OCI-LY7 (cell line): ENCODE results near the gene SHROOM3. TPM values are rescaled to one million over a fixed set of nuclear protein-coding genes. Genes with fewer than 3 reads are reported as not detected.

Source experiments
- BruUV-seq: library from RNA; stranded (reverse); fragments of 400-500 nt; replicated peaks from 2 replicates; lab custom pipeline; 2021; lab: Mats Ljungman, UMichigan
- CTCF ChIA-PET: fragments of 300-600 bp; sonication (Branson Sonifier 250); formaldehyde crosslinking; loops from one replicate; lab custom pipeline; 2022; ENCODE audit warnings: antibody characterized with exemption; ENCODE audit not compliant: unreplicated experiment; lab: Charles Lee
- POLR2A ChIA-PET: fragments of 300-600 bp; sonication (Branson Sonifier 250); formaldehyde crosslinking; loops from one replicate; lab custom pipeline; 2022; ENCODE audit warnings: antibody characterized with exemption; lab: Charles Lee
- DNase-seq: peaks from one replicate; pipeline ENCODE4 v3.0.0-alpha.2; 2015; ENCODE audit warnings: low spot score
- H2AFZ ChIP-seq: fragments of 200-600 bp; sonication (generic), shearing (Covaris generic); 2 replicates; pipeline ENCODE4 v1.6.1; 2014; ENCODE audit warnings: mild to moderate bottlenecking, antibody characterized with exemption, low read length, moderate library complexity
- H3K27ac ChIP-seq: fragments of 200-600 bp; sonication (generic); 2 replicates; pipeline ENCODE4 v1.5.1; 2014; ENCODE audit warnings: mixed run types, low read depth, mild to moderate bottlenecking, moderate library complexity, low read length, inconsistent platforms; ENCODE audit not compliant: poor library complexity, severe bottlenecking
- H3K36me3 ChIP-seq: fragments of 200-600 bp; sonication (generic); 2 replicates; pipeline ENCODE4 v1.6.1; 2014; ENCODE audit warnings: mild to moderate bottlenecking, antibody characterized with exemption, low read length, moderate library complexity, mixed read lengths; ENCODE audit not compliant: insufficient read depth
- H3K4me1 ChIP-seq: fragments of 200-600 bp; sonication (generic); 2 replicates; pipeline ENCODE4 v1.5.1; 2014; ENCODE audit warnings: mild to moderate bottlenecking, low read length; ENCODE audit not compliant: insufficient read depth, poor library complexity, severe bottlenecking
- H3K4me2 ChIP-seq: fragments of 200-600 bp; sonication (generic); 2 replicates; pipeline ENCODE4 v1.6.1; 2014; ENCODE audit warnings: mild to moderate bottlenecking, low read length
- H3K4me3 ChIP-seq: fragments of 200-600 bp; sonication (generic); 2 replicates; pipeline ENCODE4 v1.5.1; 2014; ENCODE audit warnings: mild to moderate bottlenecking, low read depth, low read length; ENCODE audit not compliant: poor library complexity, severe bottlenecking
- H3K79me2 ChIP-seq: fragments of 200-600 bp; sonication (generic); 2 replicates; pipeline ENCODE4 v1.6.1; 2016; ENCODE audit warnings: low read depth, mild to moderate bottlenecking, low read length, moderate library complexity, mixed read lengths; ENCODE audit not compliant: insufficient read depth
- H3K9me2 ChIP-seq: fragments of 200-600 bp; sonication (generic); 2 replicates; pipeline ENCODE4 v1.6.1; 2016; ENCODE audit warnings: mild to moderate bottlenecking, low read length, mixed read lengths; ENCODE audit not compliant: insufficient read depth
- H3K9me3 ChIP-seq: fragments of 200-600 bp; sonication (generic); 2 replicates; pipeline ENCODE4 v1.6.1; 2014; ENCODE audit warnings: mild to moderate bottlenecking, mixed run types, low read length, mixed read lengths
- H4K20me1 ChIP-seq: fragments of 200-600 bp; sonication (generic); 2 replicates; pipeline ENCODE4 v1.6.1; 2014; ENCODE audit warnings: mild to moderate bottlenecking, antibody characterized with exemption, low read length, moderate library complexity, mixed read lengths; ENCODE audit not compliant: insufficient read depth
- CTCF ChIP-seq: fragments of 200-600 bp; sonication (generic); conservative IDR thresholded peaks from 2 replicates; pipeline ENCODE4 v1.5.1; 2014; ENCODE audit warnings: mild to moderate bottlenecking, antibody characterized with exemption, low read length, moderate library complexity, mixed read lengths
- EZH2phosphoT487 ChIP-seq: fragments of 200-600 bp; sonication (generic); IDR thresholded peaks from 2 replicates; pipeline ENCODE4 v1.6.1; 2018; ENCODE audit warnings: low read depth, borderline replicate concordance, mild to moderate bottlenecking, mixed run types, antibody characterized with exemption, low read length, moderate library complexity, mixed read lengths
- intact Hi-C: fragments of 100-400 bp; cut with micrococcal nuclease; formaldehyde crosslinking; loops from one replicate; pipeline ENCODE4 v1.10.0; 2022; ENCODE audit not compliant: unreplicated experiment
- total RNA-seq, 2 experiments: library from RNA; depleted of rRNA in 1 of 2; stranded (reverse); fragments of >200 nt in 1 of 2; shearing (Covaris generic) in 1 of 2; gene quantifications; 2 replicates each; pipeline ENCODE4 v1.2.3, GENCODE V29; 2014 to 2022

SHROOM3 gene
- total RNA-seq, 2 experiments from 2014 or later: not detected

GRCh38 chr4:76386566-76387305 is 48.3 kb upstream of the SHROOM3 start:
- Histone ChIP-seq H3K36me3 (no peaks in the 10 kb centered on the region), H3K4me3 (no peak overlapping the region), H3K4me1 (no peaks in the 10 kb centered on the region), H3K79me2 (no peaks in the 10 kb centered on the region), H3K4me2 (no peak overlapping the region), H4K20me1 (no peaks in the 10 kb centered on the region), H3K9me2 (no peaks in the 10 kb centered on the region), H3K9me3 (no peaks in the 10 kb centered on the region), H3K27ac (no peak overlapping the region), H2AFZ (no peak overlapping the region)
- no TSS peak for BruUV-seq
- ChIA-PET POLR2A (no interaction called here), CTCF (no interaction called here)
- DNase-seq: no peak
- intact Hi-C loops: no loop called here
- no peak for TF ChIP-seq CTCF
- no peak for TF ChIP-seq EZH2phosphoT487

- CTCF ChIA-PET: no interaction called here
- POLR2A ChIA-PET: interaction anchor here (0.7 to 1.4 kb wide), 2 partner anchors 10 to 12 kb away, joined by 3 to 11 read pairs; no protein-coding TSS in a partner anchor
These were observed 46.7 kb upstream of the SHROOM3 start for GRCh38 chr4:76388160-76388908.

More at GRCh38 chr4:76388160-76388908, 46.7 kb upstream of the SHROOM3 start:
- intact Hi-C loops: no loop called here
- Histone ChIP-seq H4K20me1 (no peaks in the 10 kb centered on the region), H3K79me2 (no peaks in the 10 kb centered on the region), H3K9me2 (no peaks in the 10 kb centered on the region), H2AFZ (no peak overlapping the region), H3K4me3 (no peak overlapping the region), H3K27ac (no peak overlapping the region), H3K4me2 (no peak overlapping the region), H3K36me3 (no peaks in the 10 kb centered on the region), H3K4me1 (no peaks in the 10 kb centered on the region), H3K9me3 (no peaks in the 10 kb centered on the region)
- TF ChIP-seq EZH2phosphoT487 (no peak), CTCF (no peak)
- DNase-seq: no peak
- no TSS peak for BruUV-seq
